Neuron (in vitro differentiated cells): ENCODE data around the gene ZNF124.
A peak's percentile ranks its signal among the peaks of the same experiment; 100 is the strongest.
"Not testable (repeated sequence)": the region's sequence is repeated elsewhere in the genome, so short reads cannot be mapped to it uniquely, and the experiment has no call there.

Experiments used
- H2AFZ ChIP-seq: one replicate; pipeline ENCODE4 v1.6.1; 2013; ENCODE audit warnings: low read depth, mild to moderate bottlenecking, inconsistent platforms, low read length, moderate library complexity
- H3K27me3 ChIP-seq: one replicate; pipeline ENCODE4 v1.6.1; 2013; ENCODE audit warnings: low read length; ENCODE audit not compliant: insufficient read depth
- H3K36me3 ChIP-seq: one replicate; pipeline ENCODE4 v1.6.1; 2013; ENCODE audit warnings: low read length; ENCODE audit not compliant: insufficient read depth
- H3K4me1 ChIP-seq: one replicate; pipeline ENCODE4 v1.6.1; 2013; ENCODE audit warnings: low read length; ENCODE audit not compliant: insufficient read depth
- H3K4me3 ChIP-seq: 2 replicates; pipeline ENCODE4 v1.5.1; 2013; ENCODE audit warnings: mild to moderate bottlenecking, low read length, moderate library complexity
- H3K9me3 ChIP-seq: one replicate; pipeline ENCODE4 v1.6.1; 2013; ENCODE audit warnings: low read length

The ZNF124 gene

GRCh38 chr1:247171875-247172563, at the start of gene ZNF124:
TSS of gene ZNF124 (minus strand) at chr1:247172020. CDS start at chr1:247171877, 143 bp downstream.
- not testable (repeated sequence) for H3K4me3 ChIP-seq, H3K36me3 ChIP-seq, H3K4me1 ChIP-seq

GRCh38 chr1:247220280-247220679, 48.5 kb upstream of the ZNF124 start:
- H3K27me3 ChIP-seq, H3K4me3 ChIP-seq, H3K9me3 ChIP-seq, H3K4me1 ChIP-seq, H2AFZ ChIP-seq, H3K36me3 ChIP-seq: not testable (repeated sequence)

More at GRCh38 chr1:247171875-247172563, at the start of gene ZNF124:
- peaks cover 10% of the 10 kb centered on the region for H3K9me3 ChIP-seq
- H2AFZ ChIP-seq, H3K27me3 ChIP-seq: not testable (repeated sequence)

- H3K36me3 ChIP-seq: no peaks in the 10 kb centered on the region
- H3K4me3 ChIP-seq: no peak overlapping the region
- peaks cover 4% of the 10 kb centered on the region for H3K9me3 ChIP-seq
- peaks cover 1% of the 10 kb centered on the region for H3K27me3 ChIP-seq
- H2AFZ ChIP-seq: no peak overlapping the region
- H3K4me1 ChIP-seq: no peaks in the 10 kb centered on the region
Measured at GRCh38 chr1:247218121-247218651, 46.4 kb upstream of the ZNF124 start.

GRCh38 chr1:247216261-247216660, 44.4 kb upstream of the ZNF124 start:
- Histone ChIP-seq H3K4me3 (no peak overlapping the region), H3K36me3 (no peaks in the 10 kb centered on the region), H3K9me3 (no peaks in the 10 kb centered on the region), H2AFZ (no peak overlapping the region), H3K27me3 (peaks cover 4% of the 10 kb centered on the region), H3K4me1 (peaks cover 3% of the 10 kb centered on the region)

GRCh38 chr1:247212627-247213617, 41.1 kb upstream of the ZNF124 start:
- peaks cover 21% of the 10 kb centered on the region for H3K4me1 ChIP-seq
- H3K36me3 ChIP-seq: no peaks in the 10 kb centered on the region
- peaks cover 4% of the 10 kb centered on the region for H3K27me3 ChIP-seq
- no peak overlapping the region for H3K4me3 ChIP-seq
- no peaks in the 10 kb centered on the region for H3K9me3 ChIP-seq
- no peak overlapping the region for H2AFZ ChIP-seq

GRCh38 chr1:247212012-247212411, 40.2 kb upstream of the ZNF124 start:
- Histone ChIP-seq H2AFZ (no peak overlapping the region), H3K4me3 (no peak overlapping the region), H3K36me3 (no peaks in the 10 kb centered on the region), H3K9me3 (no peaks in the 10 kb centered on the region), H3K4me1 (peaks cover 21% of the 10 kb centered on the region), H3K27me3 (peaks cover 4% of the 10 kb centered on the region)

- H2AFZ ChIP-seq: no peak overlapping the region
- peaks cover 3% of the 10 kb centered on the region for H3K9me3 ChIP-seq
- peaks cover 21% of the 10 kb centered on the region for H3K4me1 ChIP-seq
- peak overlapping the region; percentile 91 for H3K4me3 ChIP-seq
- no peaks in the 10 kb centered on the region for H3K36me3 ChIP-seq
- H3K27me3 ChIP-seq: peaks cover 4% of the 10 kb centered on the region
Measured at GRCh38 chr1:247211339-247211738, 39.5 kb upstream of the ZNF124 start.

GRCh38 chr1:247210376-247211117, 38.7 kb upstream of the ZNF124 start:
- H2AFZ ChIP-seq: peak overlapping the region; percentile 85
- H3K4me1 ChIP-seq: peaks cover 21% of the 10 kb centered on the region
- peaks cover 4% of the 10 kb centered on the region for H3K27me3 ChIP-seq
- peaks cover 8% of the 10 kb centered on the region for H3K9me3 ChIP-seq
- H3K36me3 ChIP-seq: no peaks in the 10 kb centered on the region
- H3K4me3 ChIP-seq: peak overlapping the region; percentile 91

GRCh38 chr1:247210062-247210375, 38.2 kb upstream of the ZNF124 start:
- H3K27me3 ChIP-seq: peaks cover 4% of the 10 kb centered on the region
- H2AFZ ChIP-seq: peak overlapping the region; percentile 85
- peak overlapping the region; percentile 91 for H3K4me3 ChIP-seq
- peaks cover 21% of the 10 kb centered on the region for H3K4me1 ChIP-seq
- peaks cover 8% of the 10 kb centered on the region for H3K9me3 ChIP-seq
- H3K36me3 ChIP-seq: no peaks in the 10 kb centered on the region

- H3K27me3 ChIP-seq: peaks cover 4% of the 10 kb centered on the region
- peaks cover 21% of the 10 kb centered on the region for H3K4me1 ChIP-seq
- H3K9me3 ChIP-seq: peaks cover 8% of the 10 kb centered on the region
- peak overlapping the region; percentile 91 for H3K4me3 ChIP-seq
- H3K36me3 ChIP-seq: no peaks in the 10 kb centered on the region
- H2AFZ ChIP-seq: no peak overlapping the region
Measured at GRCh38 chr1:247209396-247209795, 37.6 kb upstream of the ZNF124 start.

- Histone ChIP-seq H3K4me3 (no peak overlapping the region), H3K4me1 (peaks cover 5% of the 10 kb centered on the region), H2AFZ (no peak overlapping the region), H3K27me3 (no peaks in the 10 kb centered on the region), H3K36me3 (peaks cover 15% of the 10 kb centered on the region), H3K9me3 (peaks cover 28% of the 10 kb centered on the region)
Measured at GRCh38 chr1:247204177-247204647, 32.4 kb upstream of the ZNF124 start.

- H3K4me3 ChIP-seq: no peak overlapping the region
- peaks cover 45% of the 10 kb centered on the region for H3K36me3 ChIP-seq
- no peak overlapping the region for H2AFZ ChIP-seq
- H3K27me3 ChIP-seq: no peaks in the 10 kb centered on the region
- H3K4me1 ChIP-seq: no peaks in the 10 kb centered on the region
- H3K9me3 ChIP-seq: peaks cover 25% of the 10 kb centered on the region
Measured at GRCh38 chr1:247198781-247199180, 27.0 kb upstream of the ZNF124 start.
